CD4-positive, CD25-positive, alpha-beta regulatory T cell (primary cell): ENCODE results near the gene ATP2B3. TPM values are rescaled to one million over a fixed set of nuclear protein-coding genes. Genes with fewer than 3 reads are reported as not detected.

Experiments used
- ATAC-seq, 2 donors: fragments of 150-1000 bp; cut with Tn5 transposase; one replicate each; pipeline ENCODE4 v1.10.0; 2021; ENCODE audit warnings: low read depth in 2 of 2, moderate number of reproducible peaks in 2 of 2, moderate library complexity in 1 of 2
- DNase-seq, 3 donors: peaks; one replicate each; pipeline versions ENCODE4 v3.0.0 to v3.0.0-alpha.2; 2012 to 2022; ENCODE audit warnings: mixed read lengths in 1 of 3
- H3K27ac ChIP-seq: one replicate; pipeline ENCODE4 v1.7.0; 2013; ENCODE audit warnings: mild to moderate bottlenecking, low read length; ENCODE audit not compliant: insufficient read depth, poor library complexity, severe bottlenecking
- H3K27me3 ChIP-seq: one replicate; pipeline ENCODE4 v1.7.0; 2013; ENCODE audit warnings: low read length; ENCODE audit not compliant: control insufficient read depth, insufficient read depth
- H3K36me3 ChIP-seq: one replicate; pipeline ENCODE4 v1.7.0; 2013; ENCODE audit warnings: mild to moderate bottlenecking, low read length, moderate library complexity; ENCODE audit not compliant: control insufficient read depth, insufficient read depth
- H3K4me1 ChIP-seq: 2 replicates; pipeline ENCODE4 v1.7.0; 2013; ENCODE audit warnings: mild to moderate bottlenecking, low read length; ENCODE audit not compliant: insufficient read depth, control insufficient read depth, poor library complexity, severe bottlenecking
- H3K4me3 ChIP-seq: one replicate; pipeline ENCODE4 v1.7.0; 2013; ENCODE audit warnings: low read depth, mild to moderate bottlenecking, low read length, moderate library complexity
- H3K9me3 ChIP-seq, 2 experiments: 1 replicate in 1 of 2; 2 replicates in 1 of 2; pipeline ENCODE4 v1.7.0; 2013; ENCODE audit warnings: low read length in 2 of 2, mild to moderate bottlenecking in 1 of 2, moderate library complexity in 1 of 2; ENCODE audit not compliant: control insufficient read depth in 2 of 2
- H3K27ac Mint-ChIP-seq, 3 donors: one replicate each; pipeline ENCODE4 v1.8.0; 2020 to 2022; ENCODE audit warnings: mild to moderate bottlenecking in 3 of 3, mixed read lengths in 3 of 3, moderate library complexity in 2 of 3
- H3K27me3 Mint-ChIP-seq: one replicate; pipeline ENCODE4 v1.8.0; 2022; ENCODE audit warnings: mild to moderate bottlenecking, mixed read lengths
- H3K36me3 Mint-ChIP-seq: one replicate; pipeline ENCODE4 v1.8.0; 2020; ENCODE audit warnings: mixed read lengths
- H3K4me1 Mint-ChIP-seq, 4 donors: one replicate each; pipeline ENCODE4 v1.8.0; 2020 to 2022; ENCODE audit warnings: mixed read lengths in 4 of 4, mild to moderate bottlenecking in 1 of 4
- H3K4me3 Mint-ChIP-seq, 4 donors: one replicate each; pipeline ENCODE4 v1.8.0; 2020 to 2022; ENCODE audit warnings: mild to moderate bottlenecking in 4 of 4, mixed read lengths in 4 of 4, moderate library complexity in 3 of 4
- H3K9me3 Mint-ChIP-seq, 7 donors: one replicate each; pipeline ENCODE4 v1.8.0; 2020 to 2022; ENCODE audit warnings: mixed read lengths in 7 of 7, mild to moderate bottlenecking in 3 of 7, moderate library complexity in 2 of 7
- polyA plus RNA-seq, 4 donors: library from polyadenylated mRNA; unstranded; fragments of 300-500 nt; fragmentation: Illumina TruSeq; gene quantifications; one replicate each; pipeline ENCODE4 v1.2.3, GENCODE V29; 2021
- total RNA-seq: library from RNA; stranded (reverse); gene quantifications from one replicate; pipeline ENCODE4 v1.2.3, GENCODE V29; 2022

ATP2B3 gene
- total and polyA plus RNA-seq, 5 donors from 2014 or later, result not detected

GRCh38 chrX:153474718-153475117, 42.7 kb upstream of the ATP2B3 start:
- Histone ChIP-seq H3K36me3 (no peaks in the 10 kb centered on the region), H3K9me3 (no peaks in the 10 kb centered on the region), H3K27ac (no peak overlapping the region), H3K4me3 (no peak overlapping the region), H3K4me1 (peaks cover 12% of the 10 kb centered on the region), H3K27me3 (no peaks in the 10 kb centered on the region)
- H3K4me1 Mint-ChIP-seq, result peaks cover 0 to 25% (median 3%) of the 10 kb centered on the region in 4 donors
- DNase-seq (peak; percentile 31 to 39 (median 36)), ATAC-seq (no peak)
- H3K4me3 Mint-ChIP-seq, result no peak overlapping the region
- H3K27ac Mint-ChIP-seq, result no peak overlapping the region
- no peaks in the 10 kb centered on the region for H3K36me3 Mint-ChIP-seq
- H3K9me3 Mint-ChIP-seq, result no peaks in the 10 kb centered on the region
- H3K27me3 Mint-ChIP-seq, result no peaks in the 10 kb centered on the region

- Mint-ChIP-seq H3K36me3 (no peaks in the 10 kb centered on the region), H3K27ac (peak overlapping the region in 1 of 3 donors; percentile 56), H3K4me3 (peak overlapping the region in 3 of 4 donors; percentile 43 to 50 (median 44)), H3K4me1 (peaks cover 0 to 23% (median 3%) of the 10 kb centered on the region in 4 donors), H3K27me3 (no peaks in the 10 kb centered on the region), H3K9me3 (no peaks in the 10 kb centered on the region)
- no peaks in the 10 kb centered on the region for H3K9me3 ChIP-seq
- DNase-seq (no peak), ATAC-seq (no peak)
- peaks cover 8% of the 10 kb centered on the region for H3K4me1 ChIP-seq
- no peaks in the 10 kb centered on the region for H3K36me3 ChIP-seq
- no peak overlapping the region for H3K27ac ChIP-seq
- no peak overlapping the region for H3K4me3 ChIP-seq
- H3K27me3 ChIP-seq, result no peaks in the 10 kb centered on the region
These were observed 42.2 kb upstream of the ATP2B3 start for GRCh38 chrX:153475271-153475670.

- no peak overlapping the region for H3K4me3 ChIP-seq
- H3K9me3 ChIP-seq, result no peaks in the 10 kb centered on the region
- H3K36me3 ChIP-seq, result no peaks in the 10 kb centered on the region
- Mint-ChIP-seq H3K4me1 (peaks cover 0 to 22% (median 3%) of the 10 kb centered on the region in 4 donors), H3K9me3 (no peaks in the 10 kb centered on the region), H3K27ac (no peak overlapping the region), H3K27me3 (no peaks in the 10 kb centered on the region), H3K4me3 (peak overlapping the region; percentile 33 to 59 (median 39)), H3K36me3 (no peaks in the 10 kb centered on the region)
- ATAC-seq (no peak), DNase-seq (no peak)
- H3K27ac ChIP-seq, result no peak overlapping the region
- no peaks in the 10 kb centered on the region for H3K27me3 ChIP-seq
- peaks cover 8% of the 10 kb centered on the region for H3K4me1 ChIP-seq
These were observed 41.6 kb upstream of the ATP2B3 start for GRCh38 chrX:153475751-153476281.

- Histone ChIP-seq H3K4me1 (peaks cover 8% of the 10 kb centered on the region), H3K9me3 (no peaks in the 10 kb centered on the region), H3K27ac (no peak overlapping the region), H3K36me3 (no peaks in the 10 kb centered on the region), H3K27me3 (no peaks in the 10 kb centered on the region), H3K4me3 (no peak overlapping the region)
- Mint-ChIP-seq H3K4me3 (no peak overlapping the region), H3K36me3 (no peaks in the 10 kb centered on the region), H3K27ac (no peak overlapping the region), H3K9me3 (no peaks in the 10 kb centered on the region), H3K27me3 (no peaks in the 10 kb centered on the region), H3K4me1 (peaks cover 0 to 16% (median 3%) of the 10 kb centered on the region in 4 donors)
- ATAC-seq (no peak), DNase-seq (no peak)
These were observed 40.6 kb upstream of the ATP2B3 start for GRCh38 chrX:153476666-153477363.

- H3K4me3 Mint-ChIP-seq, result no peak overlapping the region
These were observed 40.0 kb upstream of the ATP2B3 start for GRCh38 chrX:153477364-153477857.

GRCh38 chrX:153477901-153478300, 39.5 kb upstream of the ATP2B3 start:
- Mint-ChIP-seq H3K9me3 (no peaks in the 10 kb centered on the region), H3K36me3 (no peaks in the 10 kb centered on the region), H3K4me1 (peaks cover 0 to 16% (median 3%) of the 10 kb centered on the region in 4 donors), H3K4me3 (no peak overlapping the region), H3K27me3 (no peaks in the 10 kb centered on the region), H3K27ac (no peak overlapping the region)
- Histone ChIP-seq H3K36me3 (no peaks in the 10 kb centered on the region), H3K9me3 (no peaks in the 10 kb centered on the region), H3K4me1 (peaks cover 8% of the 10 kb centered on the region), H3K27ac (no peak overlapping the region), H3K4me3 (no peak overlapping the region), H3K27me3 (no peaks in the 10 kb centered on the region)
- DNase-seq, result no peak
- ATAC-seq, result no peak

More at GRCh38 chrX:153477364-153477857, 40.0 kb upstream of the ATP2B3 start:
- no peak overlapping the region for H3K27ac ChIP-seq
- Mint-ChIP-seq H3K27ac (peak overlapping the region in 2 of 3 donors; percentile 51 to 85), H3K27me3 (no peaks in the 10 kb centered on the region), H3K9me3 (no peaks in the 10 kb centered on the region), H3K36me3 (no peaks in the 10 kb centered on the region), H3K4me1 (peaks cover 0 to 16% (median 3%) of the 10 kb centered on the region in 4 donors)
- no peaks in the 10 kb centered on the region for H3K9me3 ChIP-seq
- no peak overlapping the region for H3K4me3 ChIP-seq
- H3K27me3 ChIP-seq, result no peaks in the 10 kb centered on the region
- H3K36me3 ChIP-seq, result no peaks in the 10 kb centered on the region
- H3K4me1 ChIP-seq, result peaks cover 8% of the 10 kb centered on the region
- ATAC-seq, result no peak
- no peak for DNase-seq

GRCh38 chrX:153478746-153479145, 38.7 kb upstream of the ATP2B3 start:
- Histone ChIP-seq H3K4me3 (no peak overlapping the region), H3K27me3 (no peaks in the 10 kb centered on the region), H3K9me3 (no peaks in the 10 kb centered on the region), H3K4me1 (peaks cover 8% of the 10 kb centered on the region), H3K27ac (no peak overlapping the region), H3K36me3 (no peaks in the 10 kb centered on the region)
- DNase-seq (no peak), ATAC-seq (no peak)
- peaks cover 0 to 14% (median 3%) of the 10 kb centered on the region in 4 donors for H3K4me1 Mint-ChIP-seq
- H3K27ac Mint-ChIP-seq, result no peak overlapping the region
- H3K9me3 Mint-ChIP-seq, result no peaks in the 10 kb centered on the region
- H3K4me3 Mint-ChIP-seq, result no peak overlapping the region
- H3K36me3 Mint-ChIP-seq, result no peaks in the 10 kb centered on the region
- H3K27me3 Mint-ChIP-seq, result no peaks in the 10 kb centered on the region
